AG04449 (cell line): ENCODE measurements around the gene CAMK2A.

Source experiments
- CTCF ChIA-PET: fragments of 350-600 bp; formaldehyde crosslinking; extraction: SDS; loops from one replicate; lab custom pipeline; 2021; ENCODE audit warnings: antibody characterized with exemption; lab: Yijun Ruan, JAX
- POLR2A ChIA-PET: fragments of 400-600, 350-600 bp; formaldehyde crosslinking; extraction: SDS; loops from one replicate; lab custom pipeline; 2020; ENCODE audit warnings: antibody characterized with exemption, inconsistent platforms; lab: Yijun Ruan, JAX
- DNase-seq: peaks from one replicate; pipeline ENCODE4 v3.0.0-alpha.2; 2010; ENCODE audit warnings: low read depth, low spot score
- H3K4me3 ChIP-seq: 2 replicates; pipeline ENCODE4 v1.5.1; 2011; ENCODE audit warnings: low read depth, mild to moderate bottlenecking, control low read depth, low read length
- TF ChIP-seq, protein P1 (sequence below): IDR thresholded peaks from one replicate; pipeline ENCODE4 v1.5.1; 2011; ENCODE audit warnings: mild to moderate bottlenecking, moderate library complexity, low read length, control low read depth, inconsistent platforms; ENCODE audit not compliant: insufficient read depth; ENCODE audit errors: missing control alignments

Gene CAMK2A

GRCh38 chr5:150297236-150297890, 7.8 kb upstream of the CAMK2A start:
- no peak for DNase-seq
- ChIA-PET CTCF (no interaction called here), POLR2A (no interaction called here)
- TF ChIP-seq, protein P1, sequence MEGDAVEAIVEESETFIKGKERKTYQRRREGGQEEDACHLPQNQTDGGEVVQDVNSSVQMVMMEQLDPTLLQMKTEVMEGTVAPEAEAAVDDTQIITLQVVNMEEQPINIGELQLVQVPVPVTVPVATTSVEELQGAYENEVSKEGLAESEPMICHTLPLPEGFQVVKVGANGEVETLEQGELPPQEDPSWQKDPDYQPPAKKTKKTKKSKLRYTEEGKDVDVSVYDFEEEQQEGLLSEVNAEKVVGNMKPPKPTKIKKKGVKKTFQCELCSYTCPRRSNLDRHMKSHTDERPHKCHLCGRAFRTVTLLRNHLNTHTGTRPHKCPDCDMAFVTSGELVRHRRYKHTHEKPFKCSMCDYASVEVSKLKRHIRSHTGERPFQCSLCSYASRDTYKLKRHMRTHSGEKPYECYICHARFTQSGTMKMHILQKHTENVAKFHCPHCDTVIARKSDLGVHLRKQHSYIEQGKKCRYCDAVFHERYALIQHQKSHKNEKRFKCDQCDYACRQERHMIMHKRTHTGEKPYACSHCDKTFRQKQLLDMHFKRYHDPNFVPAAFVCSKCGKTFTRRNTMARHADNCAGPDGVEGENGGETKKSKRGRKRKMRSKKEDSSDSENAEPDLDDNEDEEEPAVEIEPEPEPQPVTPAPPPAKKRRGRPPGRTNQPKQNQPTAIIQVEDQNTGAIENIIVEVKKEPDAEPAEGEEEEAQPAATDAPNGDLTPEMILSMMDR, result no peak
- H3K4me3 ChIP-seq, result no peak overlapping the region

DNA sequence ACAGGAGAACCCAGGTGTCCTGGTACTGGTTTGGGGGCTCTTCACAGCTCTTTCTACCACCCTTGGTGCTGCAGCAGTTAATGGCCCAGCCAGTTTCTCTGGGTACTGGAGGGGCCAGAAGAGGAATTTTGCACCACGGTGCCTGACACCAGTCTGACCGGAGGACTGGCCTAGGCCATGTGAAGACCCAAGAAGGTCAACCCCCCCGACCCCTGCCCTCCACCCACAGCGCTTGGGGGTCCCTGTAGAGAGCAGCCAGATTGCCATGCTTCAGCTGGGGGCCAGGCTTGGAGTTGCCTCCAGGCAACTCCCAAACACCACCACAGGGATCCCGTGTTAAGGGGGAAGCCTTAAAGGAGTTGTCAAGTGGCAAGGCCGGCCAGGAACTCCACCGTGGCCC, 6.9 kb upstream of the CAMK2A start:
- DNase-seq, result no peak
- ChIA-PET CTCF (interaction anchor here (1.9 kb wide), 1 partner anchor 24 kb away, joined by 6 read pairs; no protein-coding TSS in a partner anchor), POLR2A (no interaction called here)
- no peak overlapping the region for H3K4me3 ChIP-seq
- TF ChIP-seq, protein P1, result no peak

DNA sequence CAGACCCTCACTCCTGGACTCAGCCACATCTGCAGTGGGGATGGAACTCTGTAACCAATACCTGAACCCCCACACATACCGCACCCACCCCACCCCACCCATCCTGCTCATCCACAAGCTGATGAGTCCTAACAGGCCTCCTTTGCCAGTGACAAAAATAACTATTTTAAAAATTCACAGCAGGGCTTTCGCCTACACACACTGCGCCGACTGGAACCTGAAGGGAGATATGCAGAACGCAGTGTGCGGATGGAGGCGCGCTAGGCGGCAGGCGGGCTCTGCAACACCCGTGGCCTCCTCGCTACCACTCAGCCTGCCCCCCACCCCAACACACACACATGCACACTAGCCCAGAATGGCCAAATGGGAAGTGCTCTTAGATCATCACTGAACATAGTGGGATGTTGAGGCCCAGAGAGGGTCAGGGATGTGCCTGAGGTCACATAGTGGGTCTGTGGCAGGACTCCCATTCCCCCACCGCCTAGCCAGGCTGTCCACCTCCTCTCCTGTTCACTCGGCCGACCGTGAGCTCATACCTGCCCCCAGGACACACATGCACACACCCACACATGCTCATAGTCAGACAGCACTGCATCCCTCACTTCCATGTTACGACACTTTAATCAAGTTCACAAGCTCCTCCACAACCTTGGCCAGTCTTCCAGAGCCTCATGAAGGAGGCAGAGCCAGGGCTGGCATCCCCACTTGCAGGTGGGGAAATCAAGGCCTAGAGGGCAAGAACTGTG, 6.3 kb upstream of the CAMK2A start:
- TF ChIP-seq, protein P1, result no peak
- no peak overlapping the region for H3K4me3 ChIP-seq
- no peak for DNase-seq
- POLR2A ChIA-PET, result no interaction called here
- CTCF ChIA-PET, result interaction anchor here (1.9 kb wide), 1 partner anchor 24 kb away, joined by 6 read pairs; no protein-coding TSS in a partner anchor

- CTCF ChIA-PET, result interaction anchor here (1.1 to 2.1 kb wide), 3 partner anchors 8 to 55 kb away, joined by 5 to 6 read pairs (median 6); partner anchors contain the start of gene ARSI
- TF ChIP-seq, protein P1, result no peak
- no peak for DNase-seq
- POLR2A ChIA-PET, result no interaction called here
- no peak overlapping the region for H3K4me3 ChIP-seq
These were observed 5.6 kb upstream of the CAMK2A start for GRCh38 chr5:150295172-150295634.

DNA sequence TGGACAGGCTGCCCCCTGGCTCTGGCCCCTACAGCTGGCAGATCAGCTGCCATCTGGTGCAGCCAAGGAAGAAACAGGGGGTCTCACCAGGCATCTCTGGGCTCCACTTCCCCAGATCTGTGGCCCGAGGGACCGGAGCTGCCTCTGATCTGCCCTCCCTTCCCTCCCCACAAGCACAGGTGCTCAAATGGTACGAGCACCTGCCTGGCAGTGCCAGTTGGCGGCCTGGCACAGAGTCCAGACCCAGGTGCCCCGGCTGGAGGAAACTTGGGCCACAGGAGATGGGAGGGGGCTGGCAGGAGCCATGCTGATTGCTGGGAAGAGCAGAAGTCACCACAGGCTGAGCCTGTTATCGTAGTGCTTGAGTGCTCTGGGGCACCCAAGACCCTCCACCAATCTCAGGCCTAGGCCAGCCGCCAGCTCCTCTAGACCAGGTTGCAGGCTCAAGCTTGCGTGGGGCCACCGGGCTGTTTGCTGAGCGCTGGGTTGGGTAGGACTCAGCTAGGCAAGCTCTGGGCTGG, 5.0 kb upstream of the CAMK2A start:
- POLR2A ChIA-PET, result no interaction called here
- CTCF ChIA-PET, result interaction anchor here (0.6 to 2.1 kb wide), 4 partner anchors 9 to 56 kb away, joined by 3 to 6 read pairs (median 6); partner anchors contain the start of gene ARSI
- no peak for DNase-seq
- TF ChIP-seq, protein P1, result no peak
- H3K4me3 ChIP-seq, result no peak overlapping the region
